Measurements from ENCODE around the gene GGA2. TPM values are rescaled to one million over a fixed set of nuclear protein-coding genes. Genes with fewer than 3 reads are reported as not detected.
A peak's percentile ranks its signal among the peaks of the same experiment; 100 is the strongest.
"Not testable (repeated sequence)": the region's sequence is repeated elsewhere in the genome, so short reads cannot be mapped to it uniquely, and the experiment has no call there.

The GGA2 gene
- total RNA-seq, 1 donor from 2014 or later = 161 TPM

- no peaks in the 10 kb centered on the region for H3K36me3 ChIP-seq
- intact Hi-C loops (cut with DNase I) = no loop called here
Observed at GRCh38 chr16:23516366-23517137, 6.3 kb upstream of the GGA2 start.

GRCh38 chr16:23515881-23516280 lies 5.6 kb upstream of the GGA2 start:
- Histone ChIP-seq H3K27ac (no peak overlapping the region), H3K36me3 (no peaks in the 10 kb centered on the region), H3K4me3 (no peak overlapping the region), H3K9me3 (no peaks in the 10 kb centered on the region), H3K4me1 (peaks cover 6% of the 10 kb centered on the region), H3K27me3 (no peaks in the 10 kb centered on the region)
- TF ChIP-seq CTCF (IDR thresholded peaks at IDR 0.05) = no peak
- intact Hi-C loops (cut with DNase I) = no loop called here
- DNase-seq (no peak), ATAC-seq (no peak)

More at GRCh38 chr16:23516366-23517137, 6.3 kb upstream of the GGA2 start:
- Histone ChIP-seq H3K27ac (no peak overlapping the region), H3K9me3 (no peaks in the 10 kb centered on the region), H3K27me3 (no peaks in the 10 kb centered on the region), H3K4me1 (peaks cover 6% of the 10 kb centered on the region), H3K4me3 (no peak overlapping the region)
- no peak for TF ChIP-seq CTCF (IDR thresholded peaks at IDR 0.05)
- ATAC-seq = peak; percentile 58
- DNase-seq = no peak

GRCh38 chr16:23514381-23515152 lies 4.3 kb upstream of the GGA2 start:
- no peak for ATAC-seq
- intact Hi-C loops (cut with DNase I) = no loop called here
- no peak for TF ChIP-seq CTCF (IDR thresholded peaks at IDR 0.05)

GRCh38 chr16:23512168-23512695 lies 1.9 kb upstream of the GGA2 start:
- H3K27ac ChIP-seq = no peak overlapping the region

More at GRCh38 chr16:23514381-23515152, 4.3 kb upstream of the GGA2 start:
- no peak overlapping the region for H3K4me3 ChIP-seq
- no peaks in the 10 kb centered on the region for H3K9me3 ChIP-seq
- no peak overlapping the region for H3K27ac ChIP-seq
- H3K27me3 ChIP-seq = no peaks in the 10 kb centered on the region
- DNase-seq = no peak
- no peaks in the 10 kb centered on the region for H3K36me3 ChIP-seq
- H3K4me1 ChIP-seq = peaks cover 6% of the 10 kb centered on the region

GRCh38 chr16:23511731-23512130 lies 1.4 kb upstream of the GGA2 start:
- no peaks in the 10 kb centered on the region for H3K9me3 ChIP-seq
- H3K4me3 ChIP-seq = no peak overlapping the region
- peaks cover 20% of the 10 kb centered on the region for H3K4me1 ChIP-seq
- no peaks in the 10 kb centered on the region for H3K36me3 ChIP-seq
- ATAC-seq = no peak
- no peak overlapping the region for H3K27ac ChIP-seq
- no peaks in the 10 kb centered on the region for H3K27me3 ChIP-seq
- DNase-seq = no peak
- intact Hi-C loops (cut with DNase I) = no loop called here
- no peak for TF ChIP-seq CTCF (IDR thresholded peaks at IDR 0.05)

More at GRCh38 chr16:23512168-23512695, 1.9 kb upstream of the GGA2 start:
- ATAC-seq = no peak
- no peak for TF ChIP-seq CTCF (IDR thresholded peaks at IDR 0.05)
- intact Hi-C loops (cut with DNase I) = no loop called here
- Histone ChIP-seq H3K36me3 (no peaks in the 10 kb centered on the region), H3K27me3 (no peaks in the 10 kb centered on the region), H3K4me1 (peaks cover 16% of the 10 kb centered on the region), H3K9me3 (no peaks in the 10 kb centered on the region), H3K4me3 (no peak overlapping the region)
- DNase-seq = no peak

GRCh38 chr16:23510915-23511270 lies 599 bp upstream of the GGA2 start:
- H3K27me3 ChIP-seq; H3K9me3 ChIP-seq; H3K27ac ChIP-seq; DNase-seq; intact Hi-C loops (cut with DNase I); ATAC-seq; H3K36me3 ChIP-seq: not testable (repeated sequence)
- H3K4me3 ChIP-seq = peak overlapping the region; percentile 83
- peaks cover 24% of the 10 kb centered on the region for H3K4me1 ChIP-seq
